ENCODE data around the gene COMP. TPM values are rescaled to one million over a fixed set of nuclear protein-coding genes. Genes with fewer than 3 reads are reported as not detected.

COMP gene
- total RNA-seq, 4 donors from 2014 or later = 0.33 to 0.83 (median 0.62) TPM

GRCh38 chr19:18774107-18774506 is 17.0 kb downstream of the COMP start:
- no peak for TF ChIP-seq POLR2A (IDR thresholded peaks at IDR 0.05; ENCODE audit: low read depth)
- TF ChIP-seq EP300 (IDR thresholded peaks at IDR 0.05) = no peak
- no peak for TF ChIP-seq POLR2AphosphoS5 (IDR thresholded peaks at IDR 0.05)
- TF ChIP-seq CTCF (IDR thresholded peaks at IDR 0.05) = no peak
- 90% methylated on average over 5 of the region's 11 CpGs for WGBS

GRCh38 chr19:18773682-18774081 is 17.4 kb downstream of the COMP start:
- intact Hi-C loops (cut with DNase I) = no loop called here
- 93% methylated on average over 9 of the region's 9 CpGs for WGBS
- peaks cover 0 to 12% (median 8%) of the 10 kb centered on the region in 4 donors for H3K4me1 ChIP-seq
- H3K27me3 ChIP-seq = peaks cover 0 to 5% (median 0%) of the 10 kb centered on the region in 4 donors
- TF ChIP-seq POLR2A (IDR thresholded peaks at IDR 0.05; ENCODE audit: low read depth) (no peak), CTCF (IDR thresholded peaks at IDR 0.05) (no peak), EP300 (IDR thresholded peaks at IDR 0.05) (no peak), POLR2AphosphoS5 (IDR thresholded peaks at IDR 0.05) (no peak)
- no peak overlapping the region for H3K27ac ChIP-seq (replicated peaks in 1 of 4)
- no peaks in the 10 kb centered on the region for H3K9me3 ChIP-seq
- DNase-seq (ENCODE audit: extremely low spot score) = no peak
- peaks cover 0 to 41% (median 15%) of the 10 kb centered on the region in 4 donors for H3K36me3 ChIP-seq
- H3K4me3 ChIP-seq = no peak overlapping the region

More at GRCh38 chr19:18774107-18774506, 17.0 kb downstream of the COMP start:
- intact Hi-C loops (cut with DNase I) = no loop called here
- DNase-seq (ENCODE audit: extremely low spot score) = no peak
- Histone ChIP-seq H3K4me3 (no peak overlapping the region), H3K36me3 (peaks cover 0 to 37% (median 13%) of the 10 kb centered on the region in 4 donors), H3K4me1 (peaks cover 0 to 12% (median 8%) of the 10 kb centered on the region in 4 donors), H3K9me3 (no peaks in the 10 kb centered on the region), H3K27ac (replicated peaks in 1 of 4) (no peak overlapping the region), H3K27me3 (peaks cover 0 to 5% (median 0%) of the 10 kb centered on the region in 4 donors)

GRCh38 chr19:18772620-18773587 is 18.2 kb downstream of the COMP start:
- Histone ChIP-seq H3K27me3 (peaks cover 0 to 5% (median 0%) of the 10 kb centered on the region in 4 donors), H3K4me1 (peaks cover 0 to 11% (median 7%) of the 10 kb centered on the region in 4 donors), H3K36me3 (peaks cover 0 to 49% (median 19%) of the 10 kb centered on the region in 4 donors), H3K9me3 (no peaks in the 10 kb centered on the region), H3K4me3 (no peak overlapping the region), H3K27ac (replicated peaks in 1 of 4) (no peak overlapping the region)
- TF ChIP-seq CTCF (IDR thresholded peaks at IDR 0.05) (no peak), POLR2A (IDR thresholded peaks at IDR 0.05; ENCODE audit: low read depth) (no peak), POLR2AphosphoS5 (IDR thresholded peaks at IDR 0.05) (no peak), EP300 (IDR thresholded peaks at IDR 0.05) (no peak)
- no peak for DNase-seq (ENCODE audit: extremely low spot score)
- intact Hi-C loops (cut with DNase I) = no loop called here
- WGBS = 89% methylated on average over 25 of the region's 27 CpGs

GRCh38 chr19:18771328-18772242 is 19.5 kb downstream of the COMP start:
- Histone ChIP-seq H3K4me3 (no peak overlapping the region), H3K36me3 (peaks cover 0 to 43% (median 22%) of the 10 kb centered on the region in 4 donors), H3K27ac (replicated peaks in 1 of 4) (no peak overlapping the region), H3K27me3 (no peaks in the 10 kb centered on the region), H3K4me1 (no peaks in the 10 kb centered on the region), H3K9me3 (no peaks in the 10 kb centered on the region)
- intact Hi-C loops (cut with DNase I) = no loop called here
- DNase-seq (ENCODE audit: extremely low spot score) = no peak
- TF ChIP-seq POLR2AphosphoS5 (IDR thresholded peaks at IDR 0.05) = no peak
- no peak for TF ChIP-seq CTCF (IDR thresholded peaks at IDR 0.05)
- TF ChIP-seq EP300 (IDR thresholded peaks at IDR 0.05) = no peak
- TF ChIP-seq POLR2A (IDR thresholded peaks at IDR 0.05; ENCODE audit: low read depth) = no peak
- 91% methylated on average over 27 of the region's 36 CpGs for WGBS

All from esophagus muscularis mucosa (tissue), 4 donors.